Hypothalamus (tissue), 51 donors: ENCODE results near the gene PSMC3.
A peak's percentile ranks its signal among the peaks of the same experiment; 100 is the strongest.

ENCODE experiments used
- DNase-seq, 51 donors: peaks; one replicate each; lab custom pipeline; 2025; lab: John Stamatoyannopoulos, UW

Gene PSMC3

DNA sequence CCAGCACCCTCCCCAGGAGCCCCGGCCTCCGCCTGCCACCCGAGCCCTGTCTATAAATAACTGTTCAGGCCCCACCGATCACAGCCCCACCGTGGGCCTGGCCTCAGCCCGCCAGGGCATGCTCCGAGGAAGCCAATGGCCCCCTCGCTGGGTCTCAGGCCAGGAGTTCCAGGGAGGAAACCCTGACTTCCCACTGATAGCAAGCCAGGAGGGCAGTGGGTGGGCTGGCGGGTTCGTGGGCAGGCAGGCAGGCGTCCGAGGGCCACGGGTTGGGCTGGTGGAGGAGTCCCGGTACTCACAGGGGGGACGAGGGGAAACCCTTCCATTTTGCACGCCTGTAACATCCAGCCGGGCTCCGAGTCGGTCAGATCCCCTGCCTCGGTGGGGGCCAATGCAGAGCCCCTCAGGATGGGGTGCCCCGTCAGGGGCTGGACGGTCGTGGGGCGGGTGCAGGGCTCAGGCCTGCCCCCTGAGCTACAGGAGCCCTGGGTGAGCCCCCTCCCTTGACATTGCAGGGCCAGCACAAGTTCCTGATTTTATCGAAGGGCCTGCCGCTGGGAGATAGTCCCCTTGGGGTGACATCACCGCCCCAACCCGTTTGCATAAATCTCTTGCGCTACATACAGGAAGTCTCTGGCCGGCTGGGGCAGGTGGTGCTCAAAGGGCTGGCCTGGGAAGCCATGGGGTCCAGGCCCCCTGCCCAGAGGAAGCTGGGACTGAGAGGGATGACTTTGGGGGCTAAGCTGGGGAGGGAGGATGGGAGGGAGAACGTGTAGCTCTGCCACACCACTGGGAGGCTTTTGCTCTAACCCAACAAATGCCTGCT is 48.0 kb downstream of the PSMC3 start, which contains the start of gene SPI1:
Gene SPI1, minus strand, starts transcription at position 538 of the 826 bp plus-strand sequence. Its CDS starts 194 bp downstream, at position 344.
- peak in 15 of 51 donors; percentile 24 to 48 (median 31) for DNase-seq

DNA sequence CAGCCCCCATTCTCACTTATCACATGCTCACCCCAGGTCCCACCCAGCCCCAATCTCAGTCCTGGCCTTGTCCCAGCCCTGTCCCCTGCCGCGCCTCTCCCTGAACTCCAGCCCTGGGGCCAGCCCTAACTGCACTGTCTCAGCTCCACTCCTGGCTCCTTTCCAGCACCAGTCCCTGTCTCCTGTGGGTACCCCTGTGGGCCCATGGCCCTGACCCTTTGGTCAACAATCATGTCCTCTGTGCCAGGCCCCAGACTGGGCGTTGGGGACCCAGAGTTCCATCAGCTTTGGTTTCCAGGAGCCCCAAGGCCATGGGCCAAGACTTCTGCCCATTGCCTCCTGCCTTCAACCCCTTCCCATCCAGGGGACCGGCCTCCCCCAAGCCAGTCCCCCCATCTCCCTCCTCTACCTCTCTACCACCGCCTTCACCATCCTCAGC is 48.6 kb downstream of the PSMC3 start:
- DNase-seq = no peak

DNA sequence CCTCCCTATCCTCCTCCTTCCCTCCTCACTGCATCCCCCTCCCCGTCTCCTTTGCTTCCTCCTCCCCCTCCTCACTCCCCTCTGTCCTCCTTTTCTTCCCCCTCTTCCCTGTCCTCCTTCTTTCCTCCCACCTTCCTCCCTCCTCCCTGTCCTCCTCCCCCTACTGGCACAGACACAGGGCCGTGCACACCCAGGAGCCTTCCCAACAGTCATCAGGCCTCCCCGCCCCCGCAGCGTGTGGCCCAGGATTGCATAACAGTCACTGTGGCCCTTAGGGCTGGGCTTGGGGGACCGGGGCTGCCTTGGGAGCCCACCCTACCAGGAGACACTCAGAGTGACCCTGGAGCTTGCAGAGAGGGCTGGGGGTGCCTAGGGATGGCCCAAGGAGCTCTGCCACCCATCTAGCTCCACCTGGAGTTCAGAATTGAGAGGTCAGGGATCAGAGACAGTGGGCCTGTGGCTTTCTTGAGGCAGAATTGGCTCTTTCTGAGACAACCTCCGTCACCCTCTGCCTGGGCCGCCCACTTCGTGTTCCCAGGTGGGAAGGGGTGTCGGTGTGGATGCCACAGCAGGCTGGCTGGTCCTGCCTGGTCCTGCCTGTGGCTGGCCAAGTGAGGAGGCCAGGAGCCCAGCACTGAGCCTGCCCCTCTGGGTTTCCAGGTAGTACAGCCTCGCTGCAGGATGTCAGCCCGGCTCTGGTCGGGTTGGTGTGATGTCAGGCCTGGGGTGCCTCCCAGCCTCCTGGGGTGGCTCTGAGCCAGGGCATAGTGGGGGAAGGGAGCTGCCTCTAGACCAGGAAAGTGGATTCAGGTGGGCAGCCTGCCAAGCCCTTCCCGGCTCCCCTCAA is 49.5 kb downstream of the PSMC3 start:
- peak in 4 of 51 donors; percentile 9 to 20 (median 15) for DNase-seq

DNA sequence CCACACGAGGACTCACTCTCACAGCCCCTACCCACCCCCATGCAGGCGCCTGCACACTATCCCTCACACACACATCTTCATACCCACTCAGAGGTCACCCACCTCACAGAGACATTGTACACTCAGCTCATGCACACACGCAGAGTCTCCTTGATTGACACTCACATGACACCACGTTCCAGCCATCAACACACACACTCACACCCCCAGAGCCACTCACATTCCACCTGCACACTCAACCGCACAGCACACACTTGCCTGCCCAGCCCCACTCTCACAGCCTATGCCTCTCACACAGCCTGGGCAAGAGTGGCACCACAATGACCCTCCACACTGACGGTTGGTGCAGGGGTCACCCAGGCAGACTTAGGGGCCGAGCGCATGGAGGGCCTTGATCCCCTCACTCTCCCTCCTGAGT is 50.1 kb downstream of the PSMC3 start:
- no peak for DNase-seq

DNA sequence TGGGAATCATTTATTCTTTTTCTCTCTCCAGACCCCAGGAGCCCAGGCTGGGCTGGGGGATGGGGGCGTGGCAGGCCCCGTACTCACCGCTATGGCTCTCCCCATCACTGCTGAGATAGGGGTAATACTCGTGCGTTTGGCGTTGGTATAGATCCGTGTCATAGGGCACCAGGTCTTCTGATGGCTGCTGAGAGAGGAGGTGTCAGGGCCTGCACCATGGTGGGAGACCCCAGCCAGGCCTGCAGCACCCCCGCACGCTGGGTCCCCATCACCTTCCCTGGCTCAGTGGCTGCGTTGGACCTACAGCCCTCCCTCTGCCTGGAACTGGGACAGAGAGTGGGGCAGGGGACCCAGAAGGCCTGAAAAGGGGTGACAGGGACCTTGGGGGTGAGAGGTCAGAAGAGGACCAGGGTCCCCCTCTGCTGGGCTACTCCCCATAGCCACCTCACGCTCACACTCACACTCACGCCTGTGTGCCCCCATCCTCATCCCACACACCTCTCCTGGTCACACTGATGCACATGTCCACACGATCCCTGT is 50.6 kb downstream of the PSMC3 start:
- DNase-seq = no peak

DNA sequence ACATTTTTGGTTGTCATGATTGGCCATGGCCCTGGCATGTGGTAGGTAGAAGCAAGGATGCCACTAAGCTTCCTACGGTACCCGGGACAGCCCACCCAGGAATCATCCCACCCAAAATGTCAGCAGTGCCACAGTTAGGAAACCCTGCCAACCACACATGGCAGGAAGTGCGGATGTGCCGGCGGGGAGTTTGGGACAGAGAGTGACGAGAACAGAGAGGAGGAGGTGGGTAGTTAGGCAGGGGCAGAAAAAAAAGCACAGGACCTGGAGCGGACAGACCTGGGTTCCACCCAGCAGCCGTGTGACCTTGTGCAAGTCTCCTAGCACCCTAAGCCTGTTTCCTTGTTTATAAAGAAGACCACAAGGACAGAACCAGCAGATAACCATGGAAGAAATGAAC is 51.2 kb downstream of the PSMC3 start:
- DNase-seq = no peak

DNA sequence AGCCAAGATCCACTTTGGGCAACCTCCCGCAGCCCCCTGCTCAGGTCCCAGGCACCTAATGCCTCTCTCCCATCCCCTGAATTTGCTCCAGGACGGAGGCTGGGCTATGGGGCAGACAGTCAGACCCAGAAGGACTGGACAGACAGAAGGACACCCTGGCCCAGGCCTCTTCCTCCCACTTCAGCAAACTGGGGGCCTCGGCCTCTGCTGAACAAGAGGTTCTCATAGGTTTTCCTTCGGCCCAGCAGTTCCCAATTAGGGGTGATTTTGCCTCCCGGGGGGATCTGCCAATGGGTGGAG is 51.6 kb downstream of the PSMC3 start:
- DNase-seq = no peak

DNA sequence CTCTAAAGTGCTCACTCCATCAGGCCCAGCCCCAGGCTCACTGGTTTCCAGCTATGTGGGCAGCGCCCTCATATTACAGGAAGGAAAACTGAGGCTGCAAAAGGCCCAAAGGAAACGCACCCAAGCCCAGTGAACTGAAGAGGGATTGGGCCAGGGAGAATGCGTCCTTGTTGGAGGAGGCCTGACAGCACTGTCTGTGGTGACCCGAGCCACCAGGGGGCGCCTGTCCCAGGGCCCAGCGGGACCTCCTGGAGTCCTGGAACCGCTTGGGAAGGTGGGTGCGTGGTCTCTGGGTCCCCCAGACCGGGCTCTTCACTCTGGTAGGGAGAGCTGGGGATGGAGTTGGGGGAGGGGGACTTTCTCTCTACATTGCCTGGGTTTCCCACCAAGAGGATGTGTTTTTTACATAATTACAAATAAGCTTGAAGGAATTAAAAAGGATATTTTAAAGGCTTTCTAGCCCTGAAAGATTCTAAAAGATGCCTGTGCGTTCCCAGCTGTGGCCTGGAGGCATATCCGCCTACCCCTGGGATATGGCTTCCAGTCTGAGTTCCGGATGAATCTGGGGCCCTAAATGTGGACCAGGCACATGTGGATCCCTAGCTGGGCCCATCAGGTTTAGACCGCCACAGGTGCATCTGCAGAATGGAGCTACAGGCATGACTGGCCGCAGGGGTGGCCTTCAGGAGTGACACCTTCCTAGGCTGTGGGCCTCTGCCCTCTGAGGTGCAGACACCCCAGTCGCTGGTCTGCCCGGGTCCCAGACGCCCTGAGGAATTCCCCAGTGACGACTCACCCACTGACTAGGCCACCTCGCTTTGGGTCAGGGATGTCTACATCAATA is 52.1 kb downstream of the PSMC3 start:
- DNase-seq = peak in 46 of 51 donors; percentile 9 to 84 (median 57)

DNA sequence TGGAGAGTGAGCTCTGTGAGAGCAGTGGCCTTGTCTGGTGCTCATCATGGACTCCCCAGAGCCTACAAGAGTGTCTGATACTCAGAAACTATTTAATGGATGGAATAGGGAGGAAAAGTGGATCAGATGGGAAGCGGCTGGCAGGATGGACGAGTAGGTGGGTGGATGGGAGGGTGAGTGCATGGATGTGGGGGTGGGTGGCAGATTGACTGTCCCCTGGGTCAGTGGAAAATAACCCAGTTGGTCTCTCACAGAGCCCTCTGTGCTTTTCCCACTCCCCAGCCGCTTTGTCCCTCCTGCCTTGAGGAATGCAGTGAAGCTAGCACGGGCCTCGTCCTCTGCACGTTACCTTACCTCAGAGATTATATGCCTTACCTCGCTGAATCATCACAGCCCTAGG is 53.8 kb downstream of the PSMC3 start:
- no peak for DNase-seq

DNA sequence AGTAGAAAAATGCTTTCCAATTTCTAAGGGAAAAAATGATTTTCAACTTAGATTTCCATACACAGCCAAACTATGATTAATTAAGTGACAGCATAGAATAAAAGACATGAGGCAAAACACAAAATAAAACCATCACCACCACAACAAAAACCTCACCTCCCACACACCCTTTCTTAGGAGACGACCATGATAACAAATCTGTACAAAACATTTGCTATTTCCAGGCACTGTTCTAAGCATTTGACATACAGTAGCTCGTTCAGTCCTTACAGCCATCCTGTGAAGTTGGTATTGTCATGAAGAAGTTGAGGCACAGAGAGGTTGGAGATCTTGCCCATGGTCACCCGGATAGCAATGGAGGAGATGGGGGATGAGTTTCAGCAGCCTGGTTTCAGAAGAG is 56.6 kb downstream of the PSMC3 start:
- no peak for DNase-seq
